ENCODE measurements around the gene DYNLT1. TPM values are rescaled to one million over a fixed set of nuclear protein-coding genes. Genes with fewer than 3 reads are reported as not detected.

DYNLT1 gene
- total RNA-seq, 1 experiment from 2014 or later: 105 TPM

- no peaks in the 10 kb centered on the region for H3K79me1 ChIP-seq (ENCODE audit: insufficient read depth, low read depth, low read length, poor library complexity, severe bottlenecking)
- no peak overlapping the region for H3K4me3 Mint-ChIP-seq
- H3K27ac ChIP-seq (ENCODE audit: insufficient read length, low read depth, low read length): no peak overlapping the region
Observed at GRCh38 chr6:158680481-158680880, 35.9 kb upstream of the DYNLT1 start.

More at GRCh38 chr6:158680481-158680880, 35.9 kb upstream of the DYNLT1 start:
- H3K9ac ChIP-seq (ENCODE audit: extremely low read depth, insufficient read length, low read length): no peak overlapping the region
- no peaks in the 10 kb centered on the region for H3K4me1 ChIP-seq (ENCODE audit: insufficient read depth, low read length)
- H2AFZ ChIP-seq (ENCODE audit: low read length): no peak overlapping the region
- Mint-ChIP-seq H3K4me1 (peaks cover 2 to 8% of the 10 kb centered on the region in 2 experiments; a peak in 2 of 4 replicates), H3K9me3 (no peaks in the 10 kb centered on the region), H3K27ac (no peak overlapping the region), H3K27me3 (ENCODE audit: low read depth) (no peaks in the 10 kb centered on the region), H3K36me3 (ENCODE audit: insufficient read depth in 1 of 3, low read depth in 3 of 3) (no peaks in the 10 kb centered on the region)
- no peak overlapping the region for H4K8ac ChIP-seq (replicated peaks; ENCODE audit: insufficient read length, low read depth, low read length)
- DNase-seq: no peak
- H4K91ac ChIP-seq (ENCODE audit: insufficient read length, low read depth, low read length): no peak overlapping the region
- no peak overlapping the region for H3K56ac ChIP-seq (ENCODE audit: insufficient read length, low read depth, low read length)
- H2BK12ac ChIP-seq (ENCODE audit: insufficient read length, low read depth, low read length): no peak overlapping the region
- no peak overlapping the region for H3K18ac ChIP-seq (ENCODE audit: insufficient read length, low read depth, low read length)
- no peaks in the 10 kb centered on the region for H3K9me3 ChIP-seq (ENCODE audit: control insufficient read depth, low read depth, low read length)
- no peak overlapping the region for H2AK5ac ChIP-seq (ENCODE audit: insufficient read length, low read length)
- H3T11ph ChIP-seq (ENCODE audit: low read length): no peak overlapping the region
- H2BK20ac ChIP-seq (ENCODE audit: low read depth, low read length, poor library complexity, severe bottlenecking): no peak overlapping the region
- H4K20me1 ChIP-seq (ENCODE audit: control insufficient read depth, insufficient read depth, insufficient read length): no peaks in the 10 kb centered on the region
- no peak overlapping the region for H3K23ac ChIP-seq (ENCODE audit: insufficient read length, low read depth, low read length)
- no peaks in the 10 kb centered on the region for H3K79me2 ChIP-seq (ENCODE audit: insufficient read depth, low read length)
- no peak overlapping the region for H2BK15ac ChIP-seq (ENCODE audit: low read depth, low read length)
- no peak overlapping the region for H3K14ac ChIP-seq (ENCODE audit: insufficient read depth, low read length)
- H3K27me3 ChIP-seq (ENCODE audit: insufficient read depth, low read length): no peaks in the 10 kb centered on the region
- no peak overlapping the region for H2BK120ac ChIP-seq (ENCODE audit: low read depth, low read length, poor library complexity, severe bottlenecking)
- no peak overlapping the region for H3K4ac ChIP-seq (ENCODE audit: low read depth, low read length)
- no peak overlapping the region for H2BK5ac ChIP-seq (ENCODE audit: insufficient read length, low read length)
- H3K23me2 ChIP-seq (ENCODE audit: insufficient read length, low read depth, low read length, poor library complexity, severe bottlenecking): no peaks in the 10 kb centered on the region
- TF ChIP-seq CTCF (conservative IDR thresholded peaks at IDR 0.05): no peak
- no peak overlapping the region for H4K5ac ChIP-seq (ENCODE audit: insufficient read length, low read depth, low read length)
- no CpG with 5 or more reads among the region's 6 CpGs for WGBS (ENCODE audit: extremely low coverage, insufficient read length, low lambda C conversion rate)
- H3K4me2 ChIP-seq (ENCODE audit: insufficient read depth, insufficient read length, low read length): no peak overlapping the region
